Activated T-cell treated with anti-CD3 and anti-CD28 coated beads for 1 hour (primary cell): ENCODE data around the gene SPOCK1.

Experiments used
- DNase-seq: peaks from one replicate; pipeline ENCODE4 v3.0.0-alpha.2; 2020; ENCODE audit warnings: low read depth

Gene SPOCK1

GRCh38 chr5:137492331-137492730, 6.8 kb downstream of the SPOCK1 start:
- no peak for DNase-seq

GRCh38 chr5:137491121-137491520, 8.0 kb downstream of the SPOCK1 start:
- no peak for DNase-seq

DNA sequence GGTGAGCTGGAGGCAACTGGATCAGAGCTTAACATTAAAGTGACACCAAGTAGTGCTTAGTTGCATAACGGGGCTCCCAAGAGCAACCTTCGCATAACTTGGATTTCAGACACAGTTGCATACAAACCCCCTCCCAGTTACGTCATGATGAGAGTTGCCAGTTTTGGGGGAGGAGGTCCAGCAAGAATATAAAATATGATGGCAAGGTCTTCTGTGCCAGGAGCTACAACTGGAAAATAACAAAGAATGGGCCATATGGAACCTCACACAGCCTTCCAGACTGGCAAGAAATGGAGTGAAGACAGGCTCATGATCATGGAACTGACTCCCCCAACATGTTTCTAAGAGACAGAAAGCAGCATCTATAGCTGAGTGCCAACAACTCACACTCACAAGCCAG, 8.5 kb downstream of the SPOCK1 start:
- DNase-seq, result no peak

- DNase-seq, result no peak
These were observed 10.2 kb downstream of the SPOCK1 start for GRCh38 chr5:137488974-137489373.

- no peak for DNase-seq
These were observed 10.6 kb downstream of the SPOCK1 start for GRCh38 chr5:137488516-137488915.

GRCh38 chr5:137487600-137487999, 11.5 kb downstream of the SPOCK1 start:
- no peak for DNase-seq

- no peak for DNase-seq
These were observed 12.4 kb downstream of the SPOCK1 start for GRCh38 chr5:137486707-137487106.

GRCh38 chr5:137481596-137481995, 17.5 kb downstream of the SPOCK1 start:
- DNase-seq, result no peak

- DNase-seq, result no peak
These were observed 21.1 kb downstream of the SPOCK1 start for GRCh38 chr5:137478043-137478442.

DNA sequence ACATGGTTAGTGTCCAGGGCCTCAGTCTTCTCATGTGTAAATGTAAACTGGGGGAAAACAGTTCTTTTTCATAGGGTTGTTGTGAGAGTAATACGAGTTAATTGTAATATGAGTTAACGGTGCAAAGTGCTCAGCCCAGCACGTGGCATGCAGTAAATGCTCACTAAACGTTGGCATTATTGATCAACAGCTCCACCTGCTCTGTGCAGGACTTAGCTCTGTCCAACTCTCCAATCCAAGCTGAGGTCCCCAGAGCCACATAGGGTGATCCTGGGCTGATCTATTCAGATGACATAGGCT, 28.3 kb downstream of the SPOCK1 start:
- no peak for DNase-seq

- DNase-seq, result no peak
These were observed 28.8 kb downstream of the SPOCK1 start for GRCh38 chr5:137470111-137470920.

DNA sequence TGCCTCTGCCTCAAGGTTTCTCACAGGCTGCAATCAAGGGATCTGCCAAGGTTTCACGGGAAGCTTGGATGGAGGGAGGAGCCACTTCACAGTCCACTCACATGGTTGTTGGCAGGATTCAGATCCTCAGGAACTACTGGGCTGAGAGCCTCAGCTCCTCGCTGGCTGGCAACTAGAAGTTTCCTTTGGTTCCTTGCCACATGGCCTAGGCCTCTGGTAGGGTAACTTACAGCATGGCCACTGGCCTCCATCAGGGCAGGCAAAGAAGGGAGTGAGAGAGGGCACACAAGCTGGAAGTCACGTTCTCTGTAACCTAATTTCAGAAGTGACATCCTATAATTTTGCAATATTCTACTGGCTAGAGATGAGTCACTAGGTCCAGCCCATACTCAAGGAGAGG, 32.2 kb downstream of the SPOCK1 start:
- DNase-seq, result no peak

- no peak for DNase-seq
These were observed 33.2 kb downstream of the SPOCK1 start for GRCh38 chr5:137465930-137466329.

DNA sequence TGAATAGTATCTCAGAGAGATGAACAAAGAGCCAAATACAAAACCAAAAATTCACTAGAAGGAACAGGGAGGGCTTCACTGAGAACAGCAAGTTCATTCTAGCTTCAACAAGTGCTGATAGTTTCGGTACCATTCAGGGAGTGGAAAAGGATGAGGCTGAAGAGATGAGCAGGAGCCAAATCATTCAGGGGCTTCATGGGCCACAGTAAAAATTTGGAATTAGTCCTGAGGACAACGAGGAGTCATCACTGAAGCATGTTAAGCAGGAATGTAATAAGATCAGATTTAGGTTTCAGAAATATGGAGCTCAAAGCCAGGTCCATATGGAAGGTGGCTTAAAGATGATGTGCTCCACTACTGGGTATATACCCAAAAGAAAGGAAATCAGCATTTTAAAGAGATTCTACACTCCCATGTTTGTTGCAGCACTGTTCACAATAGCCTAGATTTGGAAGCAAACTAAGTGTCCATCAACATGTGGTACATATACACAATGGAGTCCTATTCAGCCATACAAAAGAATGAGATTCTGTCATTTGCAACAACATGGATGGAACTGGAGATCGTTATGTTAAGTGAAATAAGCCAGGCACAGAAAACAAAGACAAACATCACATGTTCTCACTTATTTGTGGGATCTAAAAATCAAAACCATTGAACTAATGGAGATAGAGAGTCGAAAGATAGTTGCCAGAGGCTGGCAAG, 36.2 kb downstream of the SPOCK1 start:
- no peak for DNase-seq

DNA sequence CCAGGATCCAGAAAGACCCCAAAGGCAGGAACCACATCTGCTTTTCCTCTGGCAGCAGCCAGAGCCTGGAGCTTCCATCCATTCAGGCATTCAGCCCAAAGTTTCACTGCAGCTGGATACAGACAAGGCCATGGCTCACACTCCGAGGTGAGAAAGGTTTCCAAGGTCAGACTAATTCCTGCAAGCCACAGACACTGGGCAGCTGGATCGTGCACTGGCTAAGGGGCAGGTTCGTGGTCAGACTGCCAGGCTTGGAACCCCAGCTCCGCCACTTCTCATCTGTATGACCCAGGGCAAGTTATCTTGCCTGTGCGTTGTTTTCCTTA, 36.9 kb downstream of the SPOCK1 start:
- no peak for DNase-seq

DNA sequence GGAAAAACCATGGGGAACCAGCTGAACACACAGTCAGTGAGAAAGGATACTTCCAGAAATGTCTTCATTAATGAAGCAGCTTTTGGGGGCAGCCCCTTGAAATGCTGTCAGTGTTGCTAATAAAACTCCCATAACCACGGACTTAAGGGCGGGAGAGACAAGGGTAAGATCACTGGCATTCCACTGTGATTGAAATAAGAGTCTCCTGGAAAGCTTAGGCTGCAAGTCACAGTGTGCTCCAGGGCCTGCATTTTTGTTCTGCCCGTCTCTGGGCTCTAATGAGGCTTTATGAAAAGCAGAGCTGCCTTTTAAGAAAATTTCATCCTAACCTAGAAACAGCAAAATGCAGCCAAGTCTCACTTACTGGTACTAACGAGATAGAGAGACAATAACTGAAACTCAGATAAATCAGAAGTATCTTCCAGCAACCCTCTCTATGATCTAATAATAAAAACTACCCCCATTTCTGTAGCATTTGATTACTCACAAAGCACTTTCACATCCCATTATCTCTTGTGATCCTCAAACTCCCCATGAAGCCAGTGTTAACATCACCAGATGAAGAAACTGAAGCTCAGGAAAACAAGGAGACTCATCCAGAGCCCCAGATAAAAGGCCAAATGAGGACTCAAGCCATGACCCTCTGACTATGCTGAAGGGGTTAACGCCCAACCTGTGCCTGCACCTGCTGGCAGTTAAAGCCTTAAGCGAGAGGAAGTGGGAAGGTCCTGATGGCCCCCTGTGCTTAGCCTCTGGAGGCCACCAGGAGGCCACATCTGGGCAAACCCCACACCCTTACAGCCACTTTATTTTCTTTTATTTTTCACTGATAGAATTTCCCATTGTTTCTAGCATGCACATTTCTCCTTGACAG, 37.5 kb downstream of the SPOCK1 start:
- no peak for DNase-seq

DNA sequence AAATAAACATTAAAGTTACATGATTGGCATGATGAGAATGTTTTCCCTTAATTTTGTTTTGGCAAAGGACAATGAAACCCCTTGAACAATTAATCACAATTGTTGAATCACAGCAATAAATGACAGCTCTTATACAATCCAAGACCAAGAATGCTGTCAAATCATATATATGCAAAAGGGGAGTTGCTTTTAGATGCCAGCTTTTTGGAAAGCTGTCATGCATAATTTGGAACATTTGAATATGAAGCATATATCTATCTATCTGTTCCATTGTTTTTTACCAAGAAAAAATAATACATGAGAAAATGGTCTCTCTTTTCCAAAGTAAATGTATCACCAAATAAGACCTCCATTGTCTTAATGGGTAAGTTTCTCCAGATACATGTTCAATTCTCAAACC, 44.5 kb downstream of the SPOCK1 start:
- no peak for DNase-seq

DNA sequence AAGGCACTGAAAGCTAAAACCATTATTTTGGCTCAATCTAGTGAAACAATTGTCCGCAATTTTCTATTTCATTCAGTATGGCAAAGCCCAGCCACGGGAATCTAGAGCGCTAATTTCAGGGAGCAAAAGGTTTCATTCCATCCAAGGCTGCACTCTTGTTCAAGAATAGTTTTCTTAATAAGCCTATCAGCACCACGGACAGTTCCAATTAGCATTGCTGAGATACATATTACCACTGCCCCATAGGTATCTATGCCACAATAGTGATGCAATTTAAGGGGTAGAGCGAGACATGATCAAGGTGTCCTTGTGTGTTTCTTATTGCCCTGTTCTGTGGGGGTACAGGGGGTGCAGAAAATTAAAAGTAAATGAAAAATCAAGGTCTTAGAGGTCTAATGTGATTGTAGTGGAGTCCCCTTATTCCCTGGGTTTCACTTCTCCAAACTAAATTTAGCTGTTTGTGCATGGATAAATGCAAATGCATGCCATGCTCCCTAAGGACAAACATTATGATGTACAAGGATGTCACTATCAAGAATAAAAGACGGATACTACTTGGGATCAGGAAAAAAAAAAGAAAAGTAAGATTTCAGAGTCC, 45.5 kb downstream of the SPOCK1 start:
- no peak for DNase-seq

DNA sequence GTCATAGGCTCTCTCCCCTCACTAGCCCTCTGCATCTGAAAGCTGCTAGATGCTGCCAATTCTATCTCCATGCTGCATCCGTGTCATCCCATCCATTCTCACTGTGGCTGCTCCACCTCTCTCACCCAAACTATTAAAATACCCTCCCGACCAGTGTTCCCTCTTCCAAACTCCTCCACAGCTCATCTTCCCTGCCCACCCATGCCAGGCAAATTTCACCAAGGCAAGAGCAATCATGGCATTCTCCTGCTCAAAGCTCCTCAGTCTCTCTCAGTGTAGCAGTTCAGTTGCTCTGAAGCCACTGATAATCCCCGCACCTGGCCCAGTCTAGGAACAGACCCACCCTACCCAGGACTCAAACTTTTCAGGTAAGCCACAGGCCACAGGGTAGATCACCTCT, 48.4 kb downstream of the SPOCK1 start:
- no peak for DNase-seq

- DNase-seq, result no peak
These were observed 50.3 kb downstream of the SPOCK1 start for GRCh38 chr5:137448868-137449267.

GRCh38 chr5:137446615-137447014, 52.5 kb downstream of the SPOCK1 start:
- DNase-seq, result no peak

- no peak for DNase-seq
These were observed 53.0 kb downstream of the SPOCK1 start for GRCh38 chr5:137446151-137446550.

DNA sequence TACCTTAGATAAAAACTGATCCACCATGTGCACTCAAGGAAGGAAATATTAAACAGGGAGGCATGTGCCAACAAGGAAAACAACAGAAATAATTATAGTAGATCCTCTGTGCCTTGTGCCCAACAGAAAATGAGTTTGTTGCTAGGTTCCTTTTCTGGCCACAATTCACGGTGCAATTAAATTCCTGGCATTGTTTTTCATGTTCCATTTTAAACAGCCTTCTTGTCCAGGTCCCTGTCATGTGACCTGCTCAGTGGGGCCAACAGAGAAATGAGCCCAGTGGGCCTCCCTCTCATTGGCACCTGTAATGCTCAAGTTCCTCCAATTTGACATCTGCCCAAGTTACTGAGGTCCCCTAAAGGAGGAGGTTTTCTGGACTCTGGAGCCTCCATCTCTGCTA, 56.5 kb downstream of the SPOCK1 start:
- DNase-seq, result no peak
